Islet of Langerhans (tissue), 1 donor: ENCODE measurements around the gene GMPR.
A peak's percentile ranks its signal among the peaks of the same experiment; 100 is the strongest.

Source experiments
- FAIRE-seq: peaks from one replicate; lab custom pipeline; 2011; peaks lifted over from hg19 to GRCh38; lab: Jason Lieb, UNC

GMPR gene

DNA sequence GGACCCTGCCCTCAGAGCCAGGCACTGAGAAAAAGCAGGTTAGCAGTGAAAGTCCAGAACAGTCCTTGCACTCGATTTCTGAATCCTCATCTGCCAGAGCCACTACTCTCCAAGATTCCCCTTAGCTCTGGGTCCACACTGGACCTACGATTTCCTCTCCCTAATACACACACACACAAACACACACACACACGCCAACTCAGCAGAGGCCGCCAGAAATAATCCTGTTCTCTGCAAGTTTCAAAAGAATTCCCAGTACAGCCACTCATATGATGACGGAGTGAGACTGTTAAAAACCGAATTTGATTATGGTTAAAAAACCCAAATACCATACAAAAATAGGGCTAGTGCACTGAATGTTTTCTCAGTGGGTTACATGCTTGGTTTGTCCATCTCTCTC, 90.8 kb downstream of the GMPR start:
- FAIRE-seq: no peak

DNA sequence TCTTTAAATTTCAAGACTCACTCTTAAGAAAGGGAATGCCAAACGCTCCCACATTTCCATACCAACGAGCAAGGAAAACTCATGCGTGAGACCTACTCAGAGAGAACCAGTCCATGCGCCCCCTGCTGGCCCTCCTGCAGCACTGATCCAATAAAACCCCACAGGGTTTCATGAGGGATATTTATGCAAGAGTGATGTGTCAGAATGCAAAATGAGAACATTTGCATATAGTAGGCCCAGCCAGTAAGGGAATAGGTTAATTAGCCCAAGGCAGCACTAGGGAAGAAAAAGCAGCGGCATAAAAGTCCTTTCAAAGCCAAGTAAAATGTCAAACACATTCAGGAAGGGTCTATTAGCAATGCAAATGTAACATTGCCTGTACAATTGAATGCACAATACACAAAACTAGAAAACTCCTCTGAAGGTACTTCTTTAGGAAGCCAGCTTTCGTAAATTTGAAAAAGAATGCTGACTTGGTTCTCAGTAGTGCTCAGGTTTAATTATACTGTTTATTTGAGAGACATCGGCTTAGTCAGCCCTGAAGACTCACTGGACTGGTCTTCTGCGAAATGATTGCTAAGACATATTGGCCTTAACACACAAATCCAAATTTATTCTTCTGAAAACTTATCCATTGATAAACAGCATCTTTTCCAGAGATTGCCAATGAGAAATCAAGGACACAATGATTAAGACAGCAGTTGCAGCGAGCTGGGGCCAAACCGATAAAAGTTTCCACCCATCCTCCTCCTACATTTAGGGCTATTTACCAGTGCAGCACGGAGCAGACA, 93.2 kb downstream of the GMPR start:
- peak; percentile 74 for FAIRE-seq

DNA sequence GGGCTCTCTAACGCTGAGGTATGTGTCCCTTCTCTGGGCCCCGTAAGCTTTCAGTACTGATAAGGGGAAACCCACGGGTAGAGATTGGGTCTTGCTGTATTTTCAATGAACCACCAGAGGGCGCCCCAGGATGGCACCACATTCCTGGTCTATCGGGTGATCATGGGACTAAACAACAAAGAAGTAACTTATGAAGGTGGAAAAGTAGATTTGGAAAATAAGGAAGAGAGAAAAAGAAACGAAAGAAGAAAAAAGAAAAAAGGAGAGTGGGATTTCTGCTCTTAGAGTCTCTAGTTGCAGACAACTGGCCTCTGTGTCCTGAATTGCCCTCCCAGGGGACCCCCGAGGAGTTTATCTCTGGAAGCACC, 93.8 kb downstream of the GMPR start:
- peak; percentile 87 for FAIRE-seq

DNA sequence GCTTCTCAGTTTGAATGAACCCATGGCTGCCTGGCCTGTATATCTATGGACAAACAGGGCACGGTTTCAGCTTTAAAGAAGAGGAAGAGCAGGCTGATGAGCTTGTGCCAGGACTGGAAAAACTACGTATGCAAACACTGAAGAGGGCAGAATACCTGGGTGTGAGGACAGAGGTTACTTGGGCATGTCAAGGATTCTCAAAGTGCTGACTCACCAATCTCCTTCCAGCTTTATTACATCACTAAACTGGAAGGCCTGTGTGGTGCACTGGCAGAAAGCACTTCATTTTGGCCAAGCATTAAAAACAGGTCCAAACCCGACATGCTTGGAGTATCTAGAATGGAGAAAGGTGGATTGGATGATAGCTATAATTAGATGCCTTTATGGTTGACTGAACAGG, 95.2 kb downstream of the GMPR start:
- FAIRE-seq: no peak

DNA sequence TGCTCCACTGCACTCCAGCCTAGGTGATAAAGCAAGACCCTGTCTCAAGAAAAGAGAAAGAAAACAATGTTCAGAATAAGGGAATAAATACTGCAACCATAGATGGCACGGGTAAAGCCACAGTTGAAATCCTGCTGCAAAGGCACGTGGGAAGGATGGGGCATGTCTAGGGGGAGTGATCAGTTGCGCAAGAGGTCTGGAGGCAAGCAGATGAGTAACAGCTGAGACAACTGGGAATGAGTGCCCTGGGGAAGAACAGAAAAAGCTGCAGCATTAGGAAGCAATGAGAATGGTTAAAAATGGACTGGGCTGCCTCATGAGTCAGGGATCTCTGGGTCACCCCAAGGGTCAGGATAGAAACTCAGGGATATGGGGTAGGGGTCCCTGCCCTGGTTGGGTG, 96.3 kb downstream of the GMPR start:
- no peak for FAIRE-seq

DNA sequence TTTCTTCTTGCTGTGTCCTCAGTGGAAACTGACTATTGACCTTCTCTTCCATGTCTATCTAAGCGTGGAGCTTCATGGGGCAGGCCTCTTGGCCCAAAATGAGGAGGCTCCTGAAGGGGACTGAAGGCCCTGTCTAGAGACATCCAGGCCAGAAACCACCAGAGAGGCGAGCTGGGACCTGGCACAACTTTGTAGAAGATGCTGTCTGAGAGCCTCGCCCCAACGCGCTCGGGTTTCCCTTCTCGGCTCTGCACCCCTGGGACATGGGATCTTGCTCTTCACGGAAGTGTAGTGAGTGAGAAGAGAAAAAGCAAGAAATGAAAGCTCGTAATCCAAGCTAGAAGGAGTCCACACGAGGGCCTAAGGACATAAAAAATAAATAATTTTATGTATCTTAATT, 96.8 kb downstream of the GMPR start:
- FAIRE-seq: no peak

DNA sequence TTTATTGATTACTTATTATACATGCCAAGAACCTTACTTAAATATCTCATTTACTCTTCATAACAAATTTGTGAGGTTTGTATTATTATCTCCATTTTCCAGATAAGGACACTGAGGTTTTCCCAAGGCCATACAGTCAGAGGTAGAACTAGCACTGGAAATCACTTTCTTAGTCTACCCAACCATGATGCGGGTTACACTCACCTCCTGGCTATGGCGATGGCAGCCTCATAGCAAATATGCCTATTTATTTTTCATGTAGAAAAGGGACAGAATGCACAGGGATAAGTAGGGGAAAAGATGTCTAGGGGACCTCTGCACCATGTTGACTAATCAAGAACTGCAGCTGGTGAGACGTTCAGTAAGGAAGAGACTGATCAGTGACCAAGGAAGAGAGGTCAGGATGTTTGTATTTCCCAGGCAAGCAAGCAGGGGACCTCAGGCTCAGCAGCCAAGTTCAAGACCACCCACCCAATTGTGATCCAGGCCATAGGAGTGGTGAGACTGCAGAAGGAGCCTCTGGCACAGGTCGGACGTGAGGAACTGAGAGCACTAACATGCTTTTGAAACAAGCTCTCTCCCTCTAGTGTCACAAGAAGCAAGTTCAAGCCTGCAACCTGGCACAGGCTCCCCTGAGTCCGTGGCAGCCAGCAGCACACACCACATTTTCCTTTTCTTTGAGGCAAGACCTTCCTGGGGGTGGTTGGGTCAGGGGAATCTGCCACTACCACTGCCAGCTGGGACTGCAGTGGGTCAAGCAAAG, 97.8 kb downstream of the GMPR start:
- FAIRE-seq: no peak

DNA sequence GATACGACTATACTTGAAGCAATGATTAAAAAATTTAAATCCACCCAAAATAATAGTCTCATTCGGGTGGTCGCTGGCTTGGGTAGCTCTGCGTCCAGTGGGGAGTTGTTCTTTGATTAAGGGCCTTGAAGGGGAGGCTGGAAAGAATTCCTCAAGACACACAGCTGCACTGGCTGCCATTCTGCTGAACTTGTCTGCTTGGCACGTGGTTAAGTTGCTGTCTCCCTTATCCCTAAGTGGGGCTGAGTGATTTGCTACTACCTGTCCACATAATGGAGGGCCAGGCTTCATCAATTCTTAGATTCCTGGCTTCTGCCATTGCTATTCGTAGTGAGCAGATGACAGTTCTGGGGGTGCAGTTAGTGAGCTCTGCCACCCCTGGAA, 98.5 kb downstream of the GMPR start:
- no peak for FAIRE-seq

DNA sequence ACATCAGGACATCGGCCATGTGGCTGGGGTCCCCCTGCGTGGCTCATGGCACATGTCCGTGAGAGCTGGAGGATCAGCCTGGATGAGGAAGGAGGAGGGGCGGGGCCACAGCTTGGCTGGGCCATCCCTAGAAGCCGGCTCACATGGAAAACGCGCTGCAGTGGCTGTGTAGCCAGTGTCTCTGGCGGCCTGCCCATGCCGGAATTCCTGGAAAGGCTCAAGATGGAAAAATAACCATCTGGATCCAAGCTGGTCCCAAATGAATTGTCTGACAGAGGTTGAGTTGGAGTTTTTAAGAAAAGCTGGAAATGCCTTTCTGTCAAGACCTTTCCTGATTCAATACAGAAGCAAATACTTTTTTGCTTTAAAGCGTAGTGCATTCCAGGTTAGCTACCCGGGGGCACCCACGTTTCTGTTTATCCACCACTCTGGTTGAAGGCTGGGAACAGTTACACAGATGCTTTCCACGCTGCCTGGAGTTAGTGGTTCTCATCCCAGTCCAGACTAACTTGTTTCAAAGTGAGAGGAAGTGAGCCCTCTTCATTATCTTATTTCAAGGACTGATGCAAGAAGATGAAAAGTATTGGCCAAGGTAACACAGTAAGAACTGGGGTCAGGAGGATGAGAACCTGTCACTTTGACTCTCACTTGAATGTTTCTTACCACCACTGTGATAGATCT, 99.0 kb downstream of the GMPR start:
- FAIRE-seq: no peak

DNA sequence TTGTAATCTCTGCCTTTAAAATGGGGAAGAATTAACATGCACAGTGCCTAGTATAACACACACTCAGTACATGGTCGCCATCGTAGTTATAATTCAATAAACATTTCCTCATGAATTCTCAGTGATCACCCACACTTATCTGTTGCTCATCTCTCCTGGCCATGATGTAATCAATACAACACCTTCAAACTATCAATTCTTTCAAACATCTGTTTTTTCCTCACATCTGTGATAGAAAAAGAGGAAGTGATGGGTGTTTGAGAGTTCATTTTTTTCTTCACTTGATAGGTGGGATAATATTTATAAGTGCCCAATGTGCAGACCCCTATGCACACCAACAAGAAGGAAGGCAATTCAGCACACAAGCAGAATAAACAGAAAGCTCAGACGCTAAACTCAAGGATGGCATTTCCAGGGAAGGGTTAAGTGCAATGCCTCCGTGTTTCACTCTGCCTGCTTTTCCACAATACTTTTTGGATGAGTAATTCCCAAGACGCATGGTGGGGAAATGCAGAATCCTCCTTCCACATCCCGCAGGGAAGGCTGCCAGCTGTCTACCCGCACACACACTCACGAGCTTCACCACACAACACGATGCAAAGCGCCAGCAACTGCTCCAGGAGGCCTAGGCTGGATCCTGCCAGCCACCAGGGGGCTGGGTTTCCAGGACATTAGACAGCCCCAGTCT, 100.3 kb downstream of the GMPR start:
- no peak for FAIRE-seq

DNA sequence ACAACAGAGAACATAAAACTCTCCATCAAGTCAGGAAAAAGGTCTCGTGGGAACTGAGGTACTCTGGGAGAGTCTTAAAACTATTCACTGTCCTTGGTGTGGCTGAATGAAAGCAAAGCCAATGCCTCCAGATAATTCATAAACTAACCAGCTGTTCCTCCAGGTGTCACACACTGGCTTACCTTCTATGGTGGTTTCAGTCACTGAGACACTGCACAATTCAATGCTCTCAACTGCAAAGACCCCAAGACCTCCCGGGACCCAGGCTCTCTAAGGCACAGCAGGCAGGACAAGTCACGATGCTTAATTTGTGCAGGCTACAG, 100.8 kb downstream of the GMPR start:
- no peak for FAIRE-seq

DNA sequence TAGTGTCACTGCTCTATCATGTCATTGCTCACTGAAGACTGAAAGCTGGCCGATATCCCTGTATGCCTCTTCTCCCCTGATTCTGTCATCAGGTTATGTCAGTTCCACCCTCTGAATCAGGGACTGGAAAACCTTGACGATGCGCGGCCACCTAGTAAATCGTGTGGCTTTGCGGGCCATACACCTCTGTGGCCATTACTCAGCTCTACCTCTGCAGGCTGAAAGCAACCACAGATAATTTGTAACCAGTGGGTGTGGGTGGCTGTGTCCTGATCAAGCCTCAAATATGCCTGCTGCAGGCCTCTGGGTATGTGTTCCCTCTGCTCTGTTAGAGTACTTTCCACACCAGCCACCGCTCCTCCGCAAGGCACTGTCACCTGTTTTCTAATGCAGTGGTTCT, 105.2 kb downstream of the GMPR start:
- FAIRE-seq: no peak

DNA sequence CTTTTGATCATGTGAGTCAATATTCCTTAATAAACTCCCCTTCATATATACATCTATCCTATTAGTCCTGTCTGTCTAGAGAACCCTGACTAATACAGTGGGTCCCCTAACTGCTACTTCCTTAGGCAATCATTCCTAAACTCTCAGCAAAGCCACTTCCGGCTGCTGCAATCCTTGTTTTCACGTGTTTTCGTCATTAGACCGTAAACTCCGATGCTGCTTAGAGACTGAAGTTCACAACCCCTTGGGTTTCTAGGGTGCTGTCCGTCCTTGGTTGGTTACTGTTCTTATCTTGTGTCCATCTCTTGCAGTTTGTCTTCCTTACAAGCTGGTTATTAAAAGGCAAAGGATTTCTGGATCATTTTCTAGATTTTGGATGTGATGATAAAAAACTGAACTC, 106.4 kb downstream of the GMPR start:
- no peak for FAIRE-seq
